IMR-90 (cell line): Measurements from ENCODE around the gene PARD3. TPM values are rescaled to one million over a fixed set of nuclear protein-coding genes. Genes with fewer than 3 reads are reported as not detected.

ENCODE experiments used
- ATAC-seq: fragments of 200-7000 bp; cut with Tn5 transposase; 2 replicates; pipeline ENCODE4 v1.9.1; 2020; ENCODE audit warnings: low read depth, mild to moderate bottlenecking, moderate library complexity
- BruUV-seq: library from RNA; stranded (reverse); fragments of 400-500 nt; replicated peaks from 2 replicates; lab custom pipeline; 2021; lab: Mats Ljungman, UMichigan
- CTCF ChIA-PET: fragments of 300-600 bp; formaldehyde crosslinking; extraction: SDS; loops from one replicate; lab custom pipeline; 2021; ENCODE audit warnings: antibody characterized with exemption; lab: Yijun Ruan, JAX
- POLR2A ChIA-PET: fragments of 300-600 bp; sonication (Branson Sonifier 250); formaldehyde crosslinking; loops from one replicate; lab custom pipeline; 2022; ENCODE audit warnings: antibody characterized with exemption; ENCODE audit not compliant: unreplicated experiment; lab: Charles Lee
- DNase-seq: peaks from one replicate; pipeline ENCODE4 v3.0.0; 2013
- H2AFZ ChIP-seq: replicated peaks from 2 replicates; pipeline ENCODE3; 2013; ENCODE audit warnings: low read length, mild to moderate bottlenecking; ENCODE audit not compliant: poor library complexity
- H2AK5ac ChIP-seq: 2 replicates; pipeline ENCODE4 v1.6.1; 2013; ENCODE audit warnings: low read depth, low read length, inconsistent platforms
- H2AK9ac ChIP-seq: replicated peaks from 2 replicates; pipeline ENCODE3; 2013; ENCODE audit warnings: mild to moderate bottlenecking, low read depth, low read length, moderate library complexity; ENCODE audit not compliant: poor library complexity
- H2BK120ac ChIP-seq: 2 replicates; pipeline ENCODE4 v1.6.1; 2013; ENCODE audit warnings: low read depth, low read length, inconsistent platforms
- H2BK15ac ChIP-seq: 3 replicates; pipeline ENCODE4 v1.6.1; 2013; ENCODE audit warnings: low read depth, low read length, inconsistent platforms
- H2BK20ac ChIP-seq: 2 replicates; pipeline ENCODE4 v1.6.1; 2013; ENCODE audit warnings: low read depth, mild to moderate bottlenecking, inconsistent platforms, low read length, moderate library complexity
- H2BK5ac ChIP-seq: 2 replicates; pipeline ENCODE4 v1.6.1; 2013; ENCODE audit warnings: mild to moderate bottlenecking, low read depth, low read length, inconsistent platforms; ENCODE audit not compliant: poor library complexity, severe bottlenecking
- H3K14ac ChIP-seq: replicated peaks from 2 replicates; pipeline ENCODE4 v1.6.1; 2013; ENCODE audit warnings: low read depth, low read length, inconsistent platforms
- H3K18ac ChIP-seq: 2 replicates; pipeline ENCODE4 v1.6.1; 2013; ENCODE audit warnings: low read depth, low read length, control low read depth
- H3K23ac ChIP-seq: 2 replicates; pipeline ENCODE4 v1.6.1; 2013; ENCODE audit warnings: low read depth, low read length, inconsistent platforms
- H3K27ac ChIP-seq: 2 replicates; pipeline ENCODE4 v1.5.1; 2013; ENCODE audit warnings: mild to moderate bottlenecking, control low read depth, low read length; ENCODE audit not compliant: insufficient read depth
- H3K27me3 ChIP-seq: 2 replicates; pipeline ENCODE4 v1.6.1; 2013; ENCODE audit warnings: low read length; ENCODE audit not compliant: control insufficient read depth, insufficient read depth
- H3K36me3 ChIP-seq: 2 replicates; pipeline ENCODE4 v1.6.1; 2013; ENCODE audit warnings: low read length, mixed read lengths; ENCODE audit not compliant: control insufficient read depth, insufficient read depth
- H3K4ac ChIP-seq: 2 replicates; pipeline ENCODE4 v1.6.1; 2013; ENCODE audit warnings: low read depth, low read length, inconsistent platforms
- H3K4me1 ChIP-seq: 2 replicates; pipeline ENCODE4 v1.6.1; 2013; ENCODE audit warnings: low read length, mixed read lengths; ENCODE audit not compliant: control insufficient read depth, insufficient read depth
- H3K4me2 ChIP-seq: 2 replicates; pipeline ENCODE4 v1.6.1; 2013; ENCODE audit warnings: low read depth, mild to moderate bottlenecking, control low read depth, low read length, moderate library complexity
- H3K4me3 ChIP-seq: 2 replicates; pipeline ENCODE4 v1.5.1; 2013; ENCODE audit warnings: low read depth, mild to moderate bottlenecking, control low read depth, low read length, moderate library complexity; ENCODE audit not compliant: insufficient read depth
- H3K56ac ChIP-seq: 2 replicates; pipeline ENCODE4 v1.6.1; 2013; ENCODE audit warnings: low read length, inconsistent platforms; ENCODE audit not compliant: insufficient read depth; ENCODE audit errors: extremely low read depth
- H3K79me1 ChIP-seq, 2 experiments: 2 replicates each; pipeline ENCODE4 v1.6.1; 2013; ENCODE audit warnings: low read length in 2 of 2, inconsistent platforms in 1 of 2, low read depth in 1 of 2
- H3K9ac ChIP-seq: 2 replicates; pipeline ENCODE4 v1.6.1; 2013; ENCODE audit warnings: low read depth, low read length, control low read depth
- H3K9me1 ChIP-seq: 2 replicates; pipeline ENCODE4 v1.6.1; 2013; ENCODE audit warnings: low read length, inconsistent platforms; ENCODE audit not compliant: insufficient read depth
- H3K9me3 ChIP-seq: 2 replicates; pipeline ENCODE4 v1.6.1; 2013; ENCODE audit warnings: low read length; ENCODE audit not compliant: control insufficient read depth, insufficient read depth
- H4K20me1 ChIP-seq: 2 replicates; pipeline ENCODE4 v1.6.1; 2013; ENCODE audit warnings: low read length, inconsistent platforms; ENCODE audit not compliant: insufficient read depth
- H4K5ac ChIP-seq: 2 replicates; pipeline ENCODE4 v1.6.1; 2013; ENCODE audit warnings: mild to moderate bottlenecking, low read depth, low read length, control low read depth
- H4K8ac ChIP-seq, 2 experiments: 2 replicates each; pipeline ENCODE4 v1.6.1; 2013; ENCODE audit warnings: low read depth in 2 of 2, low read length in 2 of 2, control low read depth in 1 of 2, inconsistent platforms in 1 of 2
- H4K91ac ChIP-seq: 2 replicates; pipeline ENCODE4 v1.6.1; 2013; ENCODE audit warnings: low read depth, low read length, inconsistent platforms; ENCODE audit not compliant: insufficient read depth
- FOS ChIP-seq: fragments of 150-350 bp; IDR thresholded peaks from 2 replicates; pipeline ENCODE4 v1.6.1; 2016; ENCODE audit warnings: low read depth, low read length
- WGBS, 2 experiments: methylation state at CpG; one replicate each; pipeline versions ENCODE4 v1.1.5 to v1.1.7; 2013; ENCODE audit warnings: missing lambda C conversion rate in 2 of 2; ENCODE audit not compliant: insufficient read length in 1 of 2; ENCODE audit errors: extremely low coverage in 2 of 2; 5-methylcytosine and 5-hydroxymethylcytosine counted together
- dilution Hi-C: fragments of 300-500 bp; cut with HindIII; formaldehyde crosslinking; loops from one replicate; pipeline ENCODE4 v1.14.3; 2018; ENCODE audit warnings: low sequenced_read_pairs; ENCODE audit not compliant: unreplicated experiment
- in situ Hi-C: fragments of 300-500 bp; cut with MboI; formaldehyde crosslinking; loops from 3 replicates; pipeline ENCODE4 v1.14.3; 2019; ENCODE audit warnings: low sequenced_read_pairs, inconsistent platforms, mixed read lengths
- intact Hi-C: fragments of 100-400 bp; cut with micrococcal nuclease; formaldehyde crosslinking; loops from 2 replicates; pipeline ENCODE4 v1.10.0; 2022
- polyA plus RNA-seq, 3 experiments: library from polyadenylated mRNA; depleted of rRNA; stranded (reverse); fragments of >200 nt; gene quantifications; 2 replicates each; pipeline ENCODE4 v1.2.3, GENCODE V29; 2012; ENCODE audit warnings: low replicate concordance in 1 of 3
- total RNA-seq: library from RNA; depleted of rRNA; stranded (reverse); fragments of >200 nt; gene quantifications from 2 replicates; pipeline ENCODE4 v1.2.3, GENCODE V29; 2012

The PARD3 gene
- total and polyA plus RNA-seq, 2 of the 4 experiments (the other 2 are of a cell fraction) = 14.6 to 37.5 TPM

GRCh38 chr10:34256216-34256615, 558.9 kb downstream of the PARD3 start:
- H2AK9ac ChIP-seq = no peak overlapping the region
- no peak overlapping the region for H2BK5ac ChIP-seq
- no peak overlapping the region for H3K18ac ChIP-seq
- H3K14ac ChIP-seq = no peak overlapping the region
- H3K4me2 ChIP-seq = no peak overlapping the region
- no peak overlapping the region for H4K91ac ChIP-seq
- no peak overlapping the region for H2AK5ac ChIP-seq
- H4K8ac ChIP-seq = no peak overlapping the region
- H3K27ac ChIP-seq = no peak overlapping the region
- H2BK120ac ChIP-seq = no peak overlapping the region
- H4K20me1 ChIP-seq = no peaks in the 10 kb centered on the region
- no peak overlapping the region for H3K23ac ChIP-seq
- WGBS, 2 experiments = 83% methylated on average over 2 of the region's 4 CpGs; no CpG with 5 or more reads in 1 of the 2 experiments
- no peak overlapping the region for H3K56ac ChIP-seq
- ATAC-seq (no peak), DNase-seq (no peak)
- no peak overlapping the region for H3K4me3 ChIP-seq
- H3K4me1 ChIP-seq = no peaks in the 10 kb centered on the region
- in situ Hi-C loops = no loop called here
- no peaks in the 10 kb centered on the region for H3K79me1 ChIP-seq
- peaks cover 5% of the 10 kb centered on the region for H3K9me3 ChIP-seq
- intact Hi-C loops = no loop called here
- H2BK20ac ChIP-seq = no peak overlapping the region
- H4K5ac ChIP-seq = no peak overlapping the region
- TF ChIP-seq FOS = no peak
- ChIA-PET POLR2A (no interaction called here), CTCF (no interaction called here)
- H3K4ac ChIP-seq = no peak overlapping the region
- no peak overlapping the region; the same call in 2 of the 3 replicates for H2BK15ac ChIP-seq
- H3K9ac ChIP-seq = no peak overlapping the region
- dilution Hi-C loops = no loop called here
- H3K27me3 ChIP-seq = no peaks in the 10 kb centered on the region
- no peak overlapping the region for H2AFZ ChIP-seq
- H3K36me3 ChIP-seq = no peaks in the 10 kb centered on the region
- H3K9me1 ChIP-seq = 0 out of 2 replicates have a peak, but pooled peaks cover 3% of the 10 kb centered on the region
- no TSS peak for BruUV-seq
